H1 (cell line): ENCODE results near the gene CCDC192. TPM values are rescaled to one million over a fixed set of nuclear protein-coding genes. Genes with fewer than 3 reads are reported as not detected.

ENCODE experiments used
- CTCF ChIA-PET: fragments of 300-600 bp; sonication (Branson Sonifier 250); formaldehyde crosslinking; loops from one replicate; lab custom pipeline; 2021; ENCODE audit not compliant: partially characterized antibody; lab: Charles Lee
- POLR2A ChIA-PET: fragments of 300-600 bp; sonication (Branson Sonifier 250); formaldehyde crosslinking; loops from one replicate; lab custom pipeline; 2021; ENCODE audit warnings: inconsistent platforms; ENCODE audit not compliant: partially characterized antibody; lab: Charles Lee
- DNase-seq, 2 experiments: peaks; one replicate each; pipeline versions ENCODE4 v3.0.0 to v3.0.0-alpha.2; 2010 to 2022; ENCODE audit warnings: low spot score in 2 of 2, low read depth in 1 of 2, mixed read lengths in 1 of 2
- FAIRE-seq: peaks from 2 replicates; lab custom pipeline; 2011; peaks lifted over from hg19 to GRCh38; lab: Jason Lieb, UNC
- H2AFZ ChIP-seq: 2 replicates; pipeline ENCODE4 v1.8.1; 2012; ENCODE audit warnings: low read length, inconsistent platforms
- H2AK5ac ChIP-seq: 2 replicates; pipeline ENCODE4 v1.6.1; 2013; ENCODE audit warnings: low read depth, low read length
- H2BK120ac ChIP-seq: replicated peaks from 2 replicates; pipeline ENCODE3; 2013; ENCODE audit warnings: low read depth, low read length, inconsistent platforms
- H2BK12ac ChIP-seq: 2 replicates; pipeline ENCODE4 v1.6.1; 2013; ENCODE audit warnings: low read depth, low read length
- H2BK15ac ChIP-seq: 2 replicates; pipeline ENCODE4 v1.6.1; 2013; ENCODE audit warnings: low read length
- H2BK20ac ChIP-seq: 2 replicates; pipeline ENCODE4 v1.6.1; 2013; ENCODE audit warnings: low read length
- H2BK5ac ChIP-seq: 2 replicates; pipeline ENCODE4 v1.6.1; 2013; ENCODE audit warnings: low read depth, low read length
- H3K14ac ChIP-seq: 2 replicates; pipeline ENCODE4 v1.6.1; 2013; ENCODE audit warnings: inconsistent platforms; ENCODE audit not compliant: insufficient read length
- H3K18ac ChIP-seq: 2 replicates; pipeline ENCODE4 v1.6.1; 2013; ENCODE audit warnings: low read length; ENCODE audit errors: extremely low read depth
- H3K23ac ChIP-seq: 2 replicates; pipeline ENCODE4 v1.6.1; 2013; ENCODE audit warnings: inconsistent platforms; ENCODE audit not compliant: insufficient read length
- H3K23me2 ChIP-seq: 2 replicates; pipeline ENCODE4 v1.6.1; 2013; ENCODE audit warnings: low read depth, low read length
- H3K27ac ChIP-seq: 2 replicates; pipeline ENCODE4 v1.6.1; 2011; ENCODE audit warnings: low read depth, low read length, inconsistent platforms
- H3K27me3 ChIP-seq, 4 experiments: replicated peaks in 1 of 4; 1 replicate in 1 of 4; 2 replicates in 3 of 4; pipeline versions ENCODE4 v1.6.1 to v1.8.1; 2011 to 2013; ENCODE audit warnings: low read length in 3 of 4, mild to moderate bottlenecking in 3 of 4, inconsistent platforms in 2 of 4, mixed read lengths in 2 of 4, moderate library complexity in 1 of 4; ENCODE audit not compliant: control insufficient read depth in 3 of 4, insufficient read depth in 3 of 4; ENCODE audit errors: extremely low read depth in 1 of 4
- H3K36me3 ChIP-seq, 4 experiments: 2 replicates each; pipeline versions ENCODE4 v1.6.1 to v1.8.1; 2011 to 2013; ENCODE audit warnings: mild to moderate bottlenecking in 4 of 4, low read length in 3 of 4, moderate library complexity in 2 of 4, control low read depth in 1 of 4, inconsistent platforms in 1 of 4; ENCODE audit not compliant: insufficient read depth in 4 of 4, control insufficient read depth in 2 of 4
- H3K4ac ChIP-seq: replicated peaks from 2 replicates; pipeline ENCODE3; 2013; ENCODE audit warnings: low read length, low read depth, mixed read lengths, inconsistent platforms; ENCODE audit not compliant: insufficient read length
- H3K4me1 ChIP-seq, 4 experiments: replicated peaks in 1 of 4; 1 replicate in 1 of 4; 2 replicates in 3 of 4; pipeline versions ENCODE4 v1.6.1 to v1.8.1; 2011 to 2013; ENCODE audit warnings: low read length in 3 of 4, inconsistent platforms in 2 of 4, mixed read lengths in 1 of 4; ENCODE audit not compliant: insufficient read depth in 4 of 4, control insufficient read depth in 3 of 4
- H3K4me2 ChIP-seq, 2 experiments: 2 replicates each; pipeline versions ENCODE4 v1.6.1 to v1.8.1; 2011 to 2013; ENCODE audit warnings: low read depth in 2 of 2, low read length in 2 of 2, control low read depth in 1 of 2, inconsistent platforms in 1 of 2, mild to moderate bottlenecking in 1 of 2; ENCODE audit not compliant: insufficient read depth in 1 of 2
- H3K4me3 ChIP-seq, 4 experiments: fragments of 200-600, 300-600 bp in 1 of 4; sonication (generic), shearing (Covaris generic), sonication (Bioruptor Twin) in 1 of 4; 2 replicates each; pipeline versions ENCODE4 v1.5.1 to v1.8.1; 2011 to 2016; ENCODE audit warnings: low read length in 4 of 4, low read depth in 3 of 4, control low read depth in 2 of 4, inconsistent platforms in 2 of 4, mild to moderate bottlenecking in 2 of 4, mixed read lengths in 1 of 4, moderate library complexity in 1 of 4; ENCODE audit not compliant: insufficient read depth in 2 of 4; ENCODE audit errors: extremely low read depth in 1 of 4
- H3K56ac ChIP-seq: replicated peaks from 2 replicates; pipeline ENCODE3; 2013; ENCODE audit warnings: low read depth, mild to moderate bottlenecking, mixed read lengths, low read length, inconsistent platforms; ENCODE audit not compliant: insufficient read length
- H3K79me1 ChIP-seq: 2 replicates; pipeline ENCODE4 v1.6.1; 2013; ENCODE audit warnings: low read depth, low read length, control low read depth
- H3K79me2 ChIP-seq, 2 experiments: 2 replicates each; pipeline versions ENCODE4 v1.6.1 to v1.8.1; 2012 to 2013; ENCODE audit warnings: low read length in 2 of 2, mild to moderate bottlenecking in 2 of 2, inconsistent platforms in 1 of 2; ENCODE audit not compliant: insufficient read depth in 2 of 2, control insufficient read depth in 1 of 2
- H3K9ac ChIP-seq, 4 experiments: replicated peaks in 1 of 4; 1 replicate in 1 of 4; 2 replicates in 3 of 4; pipeline versions ENCODE4 v1.6.1 to v1.8.1; 2011 to 2013; ENCODE audit warnings: low read depth in 3 of 4, low read length in 3 of 4, control low read depth in 2 of 4, mild to moderate bottlenecking in 2 of 4, moderate library complexity in 2 of 4, inconsistent platforms in 1 of 4; ENCODE audit errors: extremely low read depth in 1 of 4
- H3K9me3 ChIP-seq, 2 experiments: 2 replicates each; pipeline versions ENCODE4 v1.6.1 to v1.8.1; 2012 to 2013; ENCODE audit warnings: mild to moderate bottlenecking in 2 of 2, moderate library complexity in 2 of 2, control low read depth in 1 of 2, inconsistent platforms in 1 of 2, low read depth in 1 of 2, low read length in 1 of 2, mixed read lengths in 1 of 2; ENCODE audit not compliant: insufficient read depth in 2 of 2
- H4K20me1 ChIP-seq, 2 experiments: replicated peaks in 1 of 2; 2 replicates each; pipeline versions ENCODE3 to v1.8.1; 2011 to 2013; ENCODE audit warnings: inconsistent platforms in 2 of 2, low read length in 2 of 2, mild to moderate bottlenecking in 1 of 2; ENCODE audit not compliant: insufficient read depth in 2 of 2, control insufficient read depth in 1 of 2
- H4K5ac ChIP-seq: 2 replicates; pipeline ENCODE4 v1.6.1; 2013; ENCODE audit warnings: low read length, low read depth, mixed read lengths, inconsistent platforms; ENCODE audit not compliant: insufficient read length
- H4K8ac ChIP-seq: 2 replicates; pipeline ENCODE4 v1.8.0; 2013; ENCODE audit warnings: mild to moderate bottlenecking, moderate library complexity, low read length, inconsistent platforms; ENCODE audit not compliant: insufficient read depth; ENCODE audit errors: extremely low read depth
- H4K91ac ChIP-seq: replicated peaks from 2 replicates; pipeline ENCODE3; 2013; ENCODE audit warnings: low read length, mixed read lengths, inconsistent platforms; ENCODE audit not compliant: insufficient read length
- HDAC2 ChIP-seq, 2 experiments: fragments of 300-600 bp in 1 of 2; sonication (generic) in 1 of 2; IDR thresholded peaks; 2 replicates each; pipeline ENCODE4 v1.6.1; 2011 to 2012; ENCODE audit warnings: low read depth in 2 of 2, low read length in 2 of 2, mild to moderate bottlenecking in 2 of 2, moderate library complexity in 2 of 2, borderline replicate concordance in 1 of 2, inconsistent platforms in 1 of 2
- WGBS, 2 experiments: shearing (Covaris generic) in 1 of 2; methylation state at CpG; one replicate each; pipeline versions ENCODE4 v1.1.6 to v1.1.7; 2013 to 2015; ENCODE audit warnings: low lambda C conversion rate in 2 of 2, mixed read lengths in 2 of 2, inconsistent platforms in 1 of 2, low coverage in 1 of 2, missing lambda C conversion rate in 1 of 2; ENCODE audit not compliant: insufficient replicate concordance in 2 of 2, insufficient coverage in 1 of 2, insufficient read length in 1 of 2; ENCODE audit errors: extremely low coverage in 1 of 2, missing lambda C conversion rate in 1 of 2; 5-methylcytosine and 5-hydroxymethylcytosine counted together
- polyA plus RNA-seq, 7 experiments: library from polyadenylated mRNA; depleted of rRNA in 3 of 7; stranded (reverse) in 5 of 7; unstranded in 2 of 7; fragments of >200 nt in 5 of 7; fragments of 200-250 nt in 2 of 7; gene quantifications; 1 replicate in 5 of 7; 2 replicates in 1 of 7; 4 replicates in 1 of 7; pipeline versions ENCODE4 v1.2.1 to v1.2.3, GENCODE V29; 2011 to 2013; ENCODE audit warnings: missing spikeins in 2 of 7, mixed read lengths in 2 of 7
- total RNA-seq: library from RNA; stranded (reverse); fragmentation: NEBNext Ultra II Directional; extraction: Animal tissue kit (Norgen Biotek cat#: 25700); gene quantifications from 2 replicates; pipeline ENCODE4 v1.2.1, GENCODE V29; 2021

CCDC192 gene
- total and polyA plus RNA-seq, 2 of the 8 experiments (the other 6 are each of a cell fraction or from before 2014, with no cell fraction given) = 0.61 TPM; not detected in 1

GRCh38 chr5:127821896-127822295 lies 118.7 kb downstream of the CCDC192 start:
- H3K27ac ChIP-seq = no peak overlapping the region
- H3K56ac ChIP-seq = no peak overlapping the region
- H3K23ac ChIP-seq = no peak overlapping the region
- no peak overlapping the region for H4K5ac ChIP-seq
- 94% methylated on average over 3 of the region's 3 CpGs; no CpG with 5 or more reads in 1 of the 2 experiments for WGBS, 2 experiments
- H3K36me3 ChIP-seq = no peaks in the 10 kb centered on the region
- no peak overlapping the region for H2BK12ac ChIP-seq
- ChIA-PET POLR2A (no interaction called here), CTCF (no interaction called here)
- no peak overlapping the region for H4K91ac ChIP-seq
- no peak overlapping the region for H2AK5ac ChIP-seq
- no peaks in the 10 kb centered on the region for H3K27me3 ChIP-seq
- no peak overlapping the region for H3K4ac ChIP-seq
- DNase-seq (no peak), FAIRE-seq (no peak)
- H2BK5ac ChIP-seq = no peak overlapping the region
- H4K8ac ChIP-seq = no peak overlapping the region
- H3K9me3 ChIP-seq = no peaks in the 10 kb centered on the region
- H2BK120ac ChIP-seq = no peak overlapping the region
- H3K4me3 ChIP-seq = no peak overlapping the region
- H4K20me1 ChIP-seq = no peaks in the 10 kb centered on the region
- no peak overlapping the region for H3K9ac ChIP-seq
- H3K4me1 ChIP-seq = no peaks in the 10 kb centered on the region
- H3K18ac ChIP-seq = no peak overlapping the region
- no peak overlapping the region for H2BK15ac ChIP-seq
- H3K14ac ChIP-seq = no peak overlapping the region
- no peak for TF ChIP-seq HDAC2 (IDR thresholded peaks at IDR 0.05; ENCODE audit: borderline replicate concordance in 1 of 2, low read depth in 2 of 2, low read length in 2 of 2)
- TF ChIP-seq, all 59 proteins: peak for 0
- Histone ChIP-seq H3K23me2 (no peaks in the 10 kb centered on the region; the same call in 1 of the 2 replicates), H3K79me2 (no peaks in the 10 kb centered on the region), H3K4me2 (no peak overlapping the region), H2AFZ (no peak overlapping the region), H2BK20ac (no peak overlapping the region), H3K79me1 (no peaks in the 10 kb centered on the region)
